WTC11 (cell line): ENCODE results near the gene UMODL1. TPM values are rescaled to one million over a fixed set of nuclear protein-coding genes. Genes with fewer than 3 reads are reported as not detected.

Experiments
- ATAC-seq: fragments of 200-7000 bp; cut with Tn5 transposase; 2 replicates; pipeline ENCODE4 v1.10.0; 2021; ENCODE audit warnings: mild to moderate bottlenecking, moderate library complexity
- CTCF ChIA-PET: fragments of 300-600 bp; sonication (Branson Sonifier 250); formaldehyde crosslinking; loops from one replicate; lab custom pipeline; 2021; ENCODE audit warnings: antibody characterized with exemption; lab: Charles Lee
- POLR2A ChIA-PET: fragments of 350-600 bp; sonication (Branson Sonifier 250); formaldehyde crosslinking; loops from one replicate; lab custom pipeline; 2021; ENCODE audit warnings: antibody characterized with exemption; lab: Charles Lee
- DNase-seq: peaks from one replicate; pipeline ENCODE4 v3.0.0; 2021; ENCODE audit warnings: low spot score
- H3K27ac Mint-ChIP-seq: 2 replicates; pipeline ENCODE4 v1.8.0; 2021; ENCODE audit warnings: mixed read lengths
- H3K27me3 Mint-ChIP-seq: 2 replicates; pipeline ENCODE4 v1.8.0; 2021; ENCODE audit warnings: low read depth, mild to moderate bottlenecking, moderate library complexity, mixed read lengths
- H3K36me3 Mint-ChIP-seq: 2 replicates; pipeline ENCODE4 v1.8.0; 2021; ENCODE audit warnings: mixed read lengths
- H3K4me1 Mint-ChIP-seq: 2 replicates; pipeline ENCODE4 v1.8.0; 2022; ENCODE audit warnings: mixed read lengths
- H3K4me3 Mint-ChIP-seq: 2 replicates; pipeline ENCODE4 v1.8.0; 2021; ENCODE audit warnings: mild to moderate bottlenecking, moderate library complexity, mixed read lengths
- H3K9me3 Mint-ChIP-seq: 2 replicates; pipeline ENCODE4 v1.8.0; 2021; ENCODE audit warnings: mixed read lengths
- AR ChIP-seq: fragments of 250-450 bp; sonication (Bioruptor Pico); IDR thresholded peaks from 2 replicates; pipeline ENCODE4 v1.9.0; 2021; ENCODE audit warnings: mild to moderate bottlenecking
- CBFB ChIP-seq: sonication (generic); formaldehyde crosslinking; IDR thresholded peaks from 2 replicates; pipeline ENCODE4 v1.8.1; 2022; ENCODE audit warnings: mild to moderate bottlenecking, low read depth, missing genetic modification reagents
- CREB1 ChIP-seq: sonication (generic); formaldehyde crosslinking; IDR thresholded peaks from 2 replicates; pipeline ENCODE4 v1.8.0; 2023; ENCODE audit warnings: mild to moderate bottlenecking, missing genetic modification reagents
- E2F5 ChIP-seq: sonication (generic); formaldehyde crosslinking; IDR thresholded peaks from 2 replicates; pipeline ENCODE4 v1.8.1; 2022; ENCODE audit warnings: mild to moderate bottlenecking, moderate library complexity, missing genetic modification reagents
- EMX1 ChIP-seq: fragments of 250-450 bp; sonication (Bioruptor Pico); IDR thresholded peaks from 2 replicates; pipeline ENCODE4 v1.8.0; 2021; ENCODE audit warnings: mild to moderate bottlenecking
- ETV6 ChIP-seq: sonication (generic); formaldehyde crosslinking; IDR thresholded peaks from 2 replicates; pipeline ENCODE4 v1.8.1; 2022; ENCODE audit warnings: mild to moderate bottlenecking, missing genetic modification reagents
- FOXJ3 ChIP-seq: sonication (generic); formaldehyde crosslinking; IDR thresholded peaks from 2 replicates; pipeline ENCODE4 v1.9.0; 2021; ENCODE audit warnings: missing genetic modification reagents, mild to moderate bottlenecking, borderline replicate concordance
- FOXP4 ChIP-seq: sonication (generic); formaldehyde crosslinking; IDR thresholded peaks from 2 replicates; pipeline ENCODE4 v1.8.0; 2022; ENCODE audit warnings: mild to moderate bottlenecking, missing genetic modification reagents
- HMGA2 ChIP-seq: fragments of 250-450 bp; sonication (Bioruptor Pico); IDR thresholded peaks from 2 replicates; pipeline ENCODE4 v1.4.0; 2021; ENCODE audit warnings: mild to moderate bottlenecking, moderate library complexity
- JUN ChIP-seq: sonication (generic); formaldehyde crosslinking; IDR thresholded peaks from 2 replicates; pipeline ENCODE4 v1.8.0; 2023; ENCODE audit warnings: mild to moderate bottlenecking, missing genetic modification reagents
- MYBL2 ChIP-seq: sonication (generic); formaldehyde crosslinking; IDR thresholded peaks from 2 replicates; pipeline ENCODE4 v1.8.1; 2023; ENCODE audit warnings: mild to moderate bottlenecking, moderate library complexity, missing genetic modification reagents
- NFE2L1 ChIP-seq: sonication (generic); formaldehyde crosslinking; IDR thresholded peaks from 2 replicates; pipeline ENCODE4 v1.8.1; 2023; ENCODE audit warnings: missing genetic modification reagents
- NR2C2 ChIP-seq: sonication (generic); formaldehyde crosslinking; IDR thresholded peaks from 2 replicates; pipeline ENCODE4 v1.8.0; 2022; ENCODE audit warnings: mild to moderate bottlenecking, missing genetic modification reagents
- PRDM15 ChIP-seq: sonication (generic); formaldehyde crosslinking; IDR thresholded peaks from 2 replicates; pipeline ENCODE4 v1.8.0; 2022; ENCODE audit warnings: missing genetic modification reagents
- PRRX2 ChIP-seq: fragments of 250-450 bp; sonication (Bioruptor Pico); IDR thresholded peaks from 2 replicates; pipeline ENCODE4 v1.8.0; 2021; ENCODE audit warnings: mild to moderate bottlenecking
- RORB ChIP-seq: fragments of 250-450 bp; sonication (Bioruptor Pico); IDR thresholded peaks from 2 replicates; pipeline ENCODE4 v1.9.0; 2021; ENCODE audit warnings: mild to moderate bottlenecking
- TEAD1 ChIP-seq: sonication (generic); formaldehyde crosslinking; IDR thresholded peaks from 2 replicates; pipeline ENCODE4 v1.8.0; 2022; ENCODE audit warnings: mild to moderate bottlenecking, missing genetic modification reagents
- TP53 ChIP-seq: sonication (generic); formaldehyde crosslinking; IDR thresholded peaks from 2 replicates; pipeline ENCODE4 v1.8.1; 2023; ENCODE audit warnings: mild to moderate bottlenecking, missing genetic modification reagents
- ZMAT4 ChIP-seq: fragments of 250-450 bp; sonication (Bioruptor Pico); IDR thresholded peaks from 2 replicates; pipeline ENCODE4 v1.9.0; 2021; ENCODE audit warnings: mild to moderate bottlenecking
- total RNA-seq: library from RNA; stranded (reverse); gene quantifications from 3 replicates; pipeline ENCODE4 v1.2.3, GENCODE V29; 2021

The UMODL1 gene
- total RNA-seq, 1 experiment from 2014 or later: not detected

- no peak for TF ChIP-seq FOXJ3
- no peak for TF ChIP-seq HMGA2
Observed at GRCh38 chr21:42027085-42027821, 43.9 kb upstream of the UMODL1 start (continued).

GRCh38 chr21:42027822-42028765 is 43.0 kb upstream of the UMODL1 start:
- DNase-seq (no peak), ATAC-seq (no peak)
- ChIA-PET POLR2A (no interaction called here), CTCF (no interaction called here)
- Mint-ChIP-seq H3K36me3 (no peaks in the 10 kb centered on the region), H3K9me3 (no peaks in the 10 kb centered on the region), H3K4me3 (no peak overlapping the region)
- TF ChIP-seq CBFB (CRISPR knock-in tag): no peak
- TF ChIP-seq ETV6: no peak
- TF ChIP-seq TP53 (CRISPR knock-in tag): no peak
- TF ChIP-seq JUN (CRISPR knock-in tag): no peak
- TF ChIP-seq FOXP4: no peak
- no peak for TF ChIP-seq CREB1
- TF ChIP-seq ZMAT4 (CRISPR knock-in tag): no peak
- no peak for TF ChIP-seq MYBL2 (CRISPR knock-in tag)
- no peak for TF ChIP-seq PRRX2 (CRISPR knock-in tag)
- TF ChIP-seq PRDM15 (CRISPR knock-in tag): no peak
- no peak for TF ChIP-seq FOXJ3
- no peak for TF ChIP-seq RORB (CRISPR knock-in tag)
- TF ChIP-seq NR2C2: no peak
- no peak for TF ChIP-seq EMX1 (CRISPR knock-in tag)
- no peak for TF ChIP-seq TEAD1 (CRISPR knock-in tag)
- TF ChIP-seq NFE2L1: no peak
- TF ChIP-seq AR (CRISPR knock-in tag): no peak
- TF ChIP-seq E2F5 (CRISPR knock-in tag): no peak
- TF ChIP-seq, all 79 proteins: peak for 0
- Mint-ChIP-seq H3K4me1 (no peaks in the 10 kb centered on the region), H3K27ac (no peak overlapping the region), H3K27me3 (no peaks in the 10 kb centered on the region)
